NCI-H748 (cell line): ENCODE data around the gene MAML3.
A peak's percentile ranks its signal among the peaks of the same experiment; 100 is the strongest.
"Not testable (repeated sequence)": the region's sequence is repeated elsewhere in the genome, so short reads cannot be mapped to it uniquely, and the experiment has no call there.

Experiments used
- DNase-seq: peaks from one replicate; lab custom pipeline; 2025; ENCODE audit not compliant: unreplicated experiment; lab: John Stamatoyannopoulos, UW

MAML3 gene

GRCh38 chr4:139710073-139710472 is 443.9 kb downstream of the MAML3 start:
- no peak for DNase-seq

DNA sequence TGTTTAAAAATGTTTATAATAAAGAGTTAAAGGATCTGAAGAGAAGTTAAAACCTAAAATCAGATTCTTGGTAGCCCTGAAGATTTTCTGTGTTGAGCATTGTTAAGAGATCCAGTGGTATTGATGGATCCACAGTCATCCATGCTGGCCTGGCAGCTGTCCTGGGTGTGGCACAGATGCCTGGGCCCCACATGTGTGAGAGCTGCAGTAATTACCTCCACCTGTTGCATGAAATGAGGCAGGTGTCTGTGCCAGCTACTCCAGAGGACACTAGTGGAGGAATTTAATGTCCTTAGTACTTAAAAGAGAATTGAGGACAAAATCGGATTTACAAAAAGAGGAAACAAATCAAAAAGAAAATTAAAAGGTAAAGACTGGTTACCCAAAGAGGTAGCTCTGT is 444.3 kb downstream of the MAML3 start:
- DNase-seq = peak; percentile 42

- DNase-seq = no peak
Observed at GRCh38 chr4:139704915-139705485, 449.0 kb downstream of the MAML3 start.

GRCh38 chr4:139700568-139700967 is 453.4 kb downstream of the MAML3 start:
- DNase-seq = no peak

- DNase-seq = not testable (repeated sequence)
Observed at GRCh38 chr4:139698167-139698925, 455.6 kb downstream of the MAML3 start.

GRCh38 chr4:139696491-139696890 is 457.5 kb downstream of the MAML3 start:
- DNase-seq = no peak

DNA sequence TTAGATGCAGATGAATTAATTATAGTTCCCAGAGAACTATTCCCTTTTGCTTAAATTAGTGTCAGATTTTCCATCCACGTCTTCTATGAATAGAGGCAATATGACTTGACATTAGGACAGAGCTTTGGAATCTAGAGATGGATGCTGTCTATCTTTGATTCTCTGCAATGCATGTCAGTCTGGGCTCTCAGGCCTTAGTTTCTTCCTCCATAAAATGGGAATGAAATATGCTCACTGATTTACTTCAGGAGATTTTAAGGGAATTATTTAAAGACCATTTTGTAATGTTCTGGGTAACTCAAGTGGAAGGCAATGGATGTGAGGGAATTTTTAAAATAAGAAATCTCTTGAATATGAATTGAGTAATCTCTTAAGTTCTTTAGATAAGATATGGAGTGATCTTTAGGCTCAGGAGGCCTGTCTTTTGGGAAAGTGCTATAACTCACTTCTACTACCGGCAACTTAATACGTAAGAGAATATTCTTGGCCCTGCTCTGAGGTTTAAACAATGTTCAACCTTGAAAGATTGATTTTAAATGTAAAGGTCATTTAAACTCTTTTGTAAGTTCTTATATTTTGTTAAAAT is 459.4 kb downstream of the MAML3 start:
- no peak for DNase-seq

DNA sequence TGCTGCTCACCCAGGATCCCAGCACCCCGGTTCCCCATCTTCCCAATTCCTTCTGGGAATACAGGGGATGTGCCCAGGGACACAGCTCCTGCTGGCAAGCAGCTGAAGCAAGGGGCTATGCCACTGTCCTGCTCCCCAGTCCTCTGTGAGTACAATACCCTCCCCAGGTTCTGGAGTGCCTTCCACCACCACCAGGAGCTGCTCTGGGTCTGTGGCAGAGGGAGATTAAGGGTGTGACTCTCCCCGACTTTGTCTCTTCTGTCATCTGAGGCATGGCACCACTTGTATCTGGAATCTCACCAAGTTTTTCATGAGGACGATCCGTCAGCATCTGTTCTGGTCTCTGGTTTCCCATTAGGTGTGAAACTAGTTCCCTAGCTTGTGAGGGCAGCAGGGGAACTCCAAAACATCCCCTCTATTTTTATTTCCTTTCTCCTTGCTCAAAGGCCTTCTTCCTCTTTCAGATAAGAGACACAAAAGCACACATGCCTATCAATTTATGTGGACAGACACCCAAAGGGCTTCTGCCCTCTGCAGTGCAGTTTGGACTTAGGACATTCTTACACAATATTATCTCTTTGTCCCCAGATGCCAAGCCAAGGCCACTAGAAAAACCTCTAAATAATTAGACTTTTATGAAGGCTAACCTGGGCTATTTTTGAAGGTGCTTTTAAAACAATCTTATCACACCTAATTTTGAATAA is 461.5 kb downstream of the MAML3 start:
- DNase-seq = no peak

- no peak for DNase-seq
Observed at GRCh38 chr4:139690419-139690818, 463.6 kb downstream of the MAML3 start.

DNA sequence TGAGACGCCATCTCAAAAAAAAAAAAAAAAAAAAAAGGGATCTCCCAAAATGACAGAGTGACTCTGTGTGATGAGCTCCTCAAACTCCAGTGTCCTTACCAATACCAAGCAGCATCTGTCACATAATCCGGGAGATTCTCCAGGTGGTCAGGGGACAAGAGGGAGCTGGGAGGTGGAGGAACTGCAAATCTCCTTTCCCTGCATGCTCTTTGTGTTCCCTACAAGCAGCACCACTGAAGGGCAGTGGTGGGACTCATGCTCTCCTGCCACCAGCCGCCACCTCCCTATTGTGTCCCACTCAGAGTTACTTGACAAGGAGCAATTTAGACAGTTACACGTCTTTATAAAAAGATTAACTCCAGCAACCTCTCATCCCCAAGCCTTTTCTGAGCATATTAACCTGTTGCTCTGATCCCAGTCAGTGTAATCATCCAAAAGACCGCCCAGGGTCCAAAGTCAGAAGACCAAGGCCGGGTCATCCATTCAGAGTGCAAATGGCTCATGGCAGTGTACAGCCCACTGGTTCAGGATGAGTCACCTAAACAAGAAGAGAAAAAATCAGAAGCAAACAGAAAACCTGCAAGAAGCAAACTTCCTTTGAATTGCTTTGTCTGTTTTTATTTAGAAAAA is 464.8 kb downstream of the MAML3 start:
- no peak for DNase-seq

GRCh38 chr4:139686988-139687387 is 467.0 kb downstream of the MAML3 start:
- no peak for DNase-seq

DNA sequence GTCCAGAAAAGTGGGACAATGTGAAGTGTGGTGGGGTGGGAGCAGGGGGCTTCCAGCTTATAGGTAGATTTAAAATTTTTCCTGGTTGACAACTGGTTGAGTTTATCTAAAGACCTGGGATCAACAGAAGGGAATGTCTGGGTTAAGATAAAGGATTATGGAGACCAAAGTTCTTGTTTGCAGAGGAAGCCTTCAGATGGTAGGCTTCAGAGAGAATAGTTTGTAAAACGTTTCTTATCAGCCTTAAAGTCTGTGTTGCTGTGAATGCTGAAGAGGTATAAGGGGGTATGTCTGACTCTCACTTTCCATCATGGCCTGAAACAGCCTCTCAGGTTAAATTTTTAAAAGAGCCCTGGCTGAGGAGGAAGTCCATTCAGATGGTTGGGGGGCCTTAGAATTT is 467.9 kb downstream of the MAML3 start:
- DNase-seq = no peak

GRCh38 chr4:139685180-139685579 is 468.8 kb downstream of the MAML3 start:
- no peak for DNase-seq

DNA sequence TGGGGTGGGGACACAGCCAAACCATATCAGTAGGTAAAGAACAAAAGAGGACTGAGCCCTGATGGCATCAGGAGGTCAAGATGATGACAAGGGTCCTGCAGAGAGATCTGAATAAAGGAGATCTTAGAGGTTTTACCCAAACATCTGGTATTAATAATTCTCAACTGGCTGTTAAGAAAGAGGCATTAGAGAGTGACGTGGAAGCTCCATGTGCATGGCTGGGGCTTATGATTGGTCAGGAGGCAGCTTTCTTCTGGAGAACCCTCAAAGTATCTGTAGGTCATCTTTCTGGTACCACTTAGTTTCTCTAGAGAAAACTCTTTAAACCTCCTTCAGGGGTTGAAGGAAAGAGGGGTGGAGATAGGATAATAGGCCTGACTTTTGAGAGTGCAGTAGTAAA is 469.6 kb downstream of the MAML3 start:
- DNase-seq = no peak

DNA sequence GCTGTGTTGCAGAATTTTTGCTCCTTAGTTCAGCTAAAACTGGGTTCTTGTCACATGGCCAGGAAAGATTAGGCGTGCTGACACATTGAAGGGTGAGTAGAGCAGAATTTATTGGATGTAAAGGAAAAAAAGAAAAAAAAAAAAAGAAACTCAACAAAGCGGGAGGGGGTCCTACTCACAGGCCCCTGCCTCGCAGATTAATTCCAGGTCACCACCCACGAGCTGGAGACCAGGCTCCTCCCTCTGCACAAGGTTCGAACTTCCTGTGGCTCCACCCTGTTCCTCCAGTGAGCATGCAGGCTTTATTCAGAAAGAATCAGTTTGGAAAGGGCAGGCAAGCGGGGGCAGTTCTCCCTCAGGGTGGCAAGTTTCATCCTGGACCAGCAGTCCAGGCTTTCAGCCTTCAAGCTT is 471.2 kb downstream of the MAML3 start:
- no peak for DNase-seq

GRCh38 chr4:139682309-139682708 is 471.7 kb downstream of the MAML3 start:
- no peak for DNase-seq

GRCh38 chr4:139676913-139677585 is 476.9 kb downstream of the MAML3 start:
- DNase-seq = no peak

GRCh38 chr4:139676365-139676764 is 477.6 kb downstream of the MAML3 start:
- no peak for DNase-seq

- no peak for DNase-seq
Observed at GRCh38 chr4:139675651-139676050, 478.3 kb downstream of the MAML3 start.

DNA sequence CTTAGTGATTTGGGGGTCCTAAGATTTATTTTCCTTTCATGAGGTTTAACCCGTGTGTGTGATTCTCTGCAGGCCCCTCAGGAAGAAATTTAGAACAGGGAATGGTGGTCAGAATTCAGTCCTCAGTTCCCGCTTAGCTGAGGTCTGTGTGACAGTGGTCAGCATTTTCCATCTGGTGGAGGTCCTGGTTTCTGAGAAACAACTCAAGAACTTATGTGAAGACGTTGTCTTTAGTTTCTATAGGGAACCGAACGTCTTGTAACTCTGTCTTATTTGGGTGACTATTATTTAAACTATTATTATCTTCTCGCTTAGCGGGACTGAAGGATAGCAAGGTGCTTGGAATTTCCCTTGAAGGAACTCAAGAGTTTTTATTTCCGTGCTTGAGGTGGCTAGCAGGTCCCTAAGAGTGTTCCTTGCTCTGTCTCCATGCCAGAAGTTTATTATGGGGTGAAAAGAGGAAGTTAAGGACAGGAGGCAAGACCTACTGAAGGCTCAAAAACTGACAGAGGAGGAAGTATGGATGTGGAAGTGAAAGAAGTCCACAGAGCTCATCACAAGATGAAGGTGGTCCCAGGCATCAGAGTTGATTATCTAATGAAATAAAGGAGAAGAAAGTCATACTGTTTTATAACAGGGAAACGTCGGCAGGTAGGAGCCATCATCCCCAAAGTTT is 479.0 kb downstream of the MAML3 start:
- DNase-seq = no peak
